K562 (cell line): ENCODE measurements around the gene ZNF629. TPM values are rescaled to one million over a fixed set of nuclear protein-coding genes. Genes with fewer than 3 reads are reported as not detected.

ENCODE experiments used
- CEBPB ChIP-seq: fragments of 450-650 bp; IDR thresholded peaks from 2 replicates; pipeline ENCODE4 v1.6.1; 2016; ENCODE audit warnings: missing genetic modification characterization, missing compliant biosample characterization
- CHD2 ChIP-seq: IDR thresholded peaks from 2 replicates; pipeline ENCODE4 v1.6.1; 2011; ENCODE audit warnings: low read depth, low read length
- HCFC1 ChIP-seq: IDR thresholded peaks from 2 replicates; pipeline ENCODE4 v1.6.1; 2012; ENCODE audit warnings: low read depth, low read length, improper control_type of control experiment
- MTA3 ChIP-seq: fragments of 450-650 bp; formaldehyde crosslinking; IDR thresholded peaks from 2 replicates; pipeline ENCODE4 v1.6.1; 2017; ENCODE audit warnings: mild to moderate bottlenecking, borderline replicate concordance
- MYC ChIP-seq, 2 experiments: fragments of 250-450 bp in 1 of 2; sonication (Bioruptor Pico) in 1 of 2; IDR thresholded peaks; 2 replicates each; pipeline versions ENCODE4 v1.5.1 to v1.6.1; 2012 to 2021; ENCODE audit warnings: low read depth in 2 of 2, borderline replicate concordance in 1 of 2, improper control_type of control experiment in 1 of 2, low read length in 1 of 2, mild to moderate bottlenecking in 1 of 2, moderate library complexity in 1 of 2
- PHF8 ChIP-seq: fragments of 200-600 bp; sonication (generic); IDR thresholded peaks from 2 replicates; pipeline ENCODE4 v1.6.1; 2012; ENCODE audit warnings: mixed run types, mild to moderate bottlenecking, inconsistent platforms, low read length, moderate library complexity, borderline replicate concordance
- POLR2H ChIP-seq: IDR thresholded peaks from 2 replicates; pipeline ENCODE4 v1.6.1; 2016; ENCODE audit warnings: missing genetic modification characterization, low read depth, mild to moderate bottlenecking, control low read depth, missing compliant biosample characterization, moderate library complexity
- RBM22 ChIP-seq: fragments of 200-400 bp; formaldehyde crosslinking; IDR thresholded peaks from 2 replicates; pipeline ENCODE4 v1.6.1; 2018; ENCODE audit warnings: low read length, low read depth; ENCODE audit not compliant: poor library complexity, severe bottlenecking
- RCOR1 ChIP-seq, 2 experiments: IDR thresholded peaks; 2 replicates each; pipeline ENCODE4 v1.6.1; 2012; ENCODE audit warnings: low read depth in 2 of 2, low read length in 2 of 2, borderline replicate concordance in 1 of 2, improper control_type of control experiment in 1 of 2
- ZBTB11 ChIP-seq, 3 experiments: fragments of 200-800 bp in 1 of 3; fragments of 250-450 bp in 1 of 3; fragments of 450-650 bp in 1 of 3; sonication (Bioruptor Pico) in 1 of 3; sonication (Bioruptor generic) in 1 of 3; formaldehyde crosslinking in 1 of 3; IDR thresholded peaks; 2 replicates each; pipeline versions ENCODE4 v1.6.1 to v1.8.0; 2016 to 2022; ENCODE audit warnings: mild to moderate bottlenecking in 2 of 3, missing genetic modification characterization in 2 of 3, missing compliant biosample characterization in 1 of 3, moderate library complexity in 1 of 3
- ZNF3 ChIP-seq: fragments of 250-450 bp; sonication (Bioruptor Pico); IDR thresholded peaks from 2 replicates; pipeline ENCODE4 v1.5.0; 2021; ENCODE audit warnings: mild to moderate bottlenecking, moderate library complexity
- ZNF436 ChIP-seq: fragments of 250-450, 450-650 bp; sonication (Bioruptor Pico); formaldehyde crosslinking; IDR thresholded peaks from 2 replicates; pipeline ENCODE4 v1.7.0; 2020; ENCODE audit warnings: mild to moderate bottlenecking
- ZNF639 ChIP-seq, 2 experiments: fragments of 200-800 bp in 1 of 2; sonication (Bioruptor generic) in 1 of 2; sonication (generic) in 1 of 2; formaldehyde crosslinking in 1 of 2; IDR thresholded peaks in 1 of 2; conservative IDR thresholded peaks in 1 of 2; 2 replicates each; pipeline versions ENCODE4 v1.5.0 to v1.6.1; 2016 to 2020; ENCODE audit warnings: missing compliant biosample characterization in 1 of 2, missing genetic modification characterization in 1 of 2, missing genetic modification reagents in 1 of 2
- ZNF717 ChIP-seq: fragments of 250-450 bp; sonication (Bioruptor Pico); IDR thresholded peaks from 2 replicates; pipeline ENCODE4 v1.5.0; 2021
- polyA plus RNA-seq, 8 experiments: library from polyadenylated mRNA; depleted of rRNA in 4 of 8; stranded (reverse) in 5 of 8; unstranded in 3 of 8; fragments of >200 nt; fragmentation: Nextera tagmentation in 2 of 8; fragmentation: Illumina TruSeq in 1 of 8; extraction: Ambion mirVana in 2 of 8; extraction: Trizol in 1 of 8; gene quantifications; 2 replicates each; pipeline versions ENCODE4 v1.2.1 to v1.2.3, GENCODE V29; 2011 to 2014; ENCODE audit warnings: inconsistent platforms in 1 of 8, missing spikeins in 1 of 8
- total RNA-seq, 7 experiments: library from RNA; depleted of rRNA in 6 of 7; stranded (reverse); fragments of >200 nt in 6 of 7; fragmentation: Illumina TruSeq in 2 of 7; extraction: Trizol in 2 of 7; gene quantifications; 2 replicates each; pipeline versions ENCODE4 v1.2.1 to v1.2.3, GENCODE V29; 2011 to 2021; ENCODE audit warnings: low replicate concordance in 1 of 7
- TF ChIP-seq, protein P1 (sequence below): fragments of 250-450 bp; sonication (Bioruptor Pico); IDR thresholded peaks from 2 replicates; pipeline ENCODE4 v1.8.0; 2022; ENCODE audit warnings: moderate library complexity, mild to moderate bottlenecking, inconsistent platforms
- TF ChIP-seq, protein P2 (sequence below): sonication (generic); formaldehyde crosslinking; IDR thresholded peaks from 2 replicates; pipeline ENCODE4 v1.8.0; 2022; ENCODE audit warnings: mild to moderate bottlenecking, missing genetic modification reagents

ZNF629 gene
- total and polyA plus RNA-seq, 9 of the 15 experiments (the other 6 are each of a cell fraction or from before 2014, with no cell fraction given), result 0.44 to 18.8 (median 7.4) TPM

DNA sequence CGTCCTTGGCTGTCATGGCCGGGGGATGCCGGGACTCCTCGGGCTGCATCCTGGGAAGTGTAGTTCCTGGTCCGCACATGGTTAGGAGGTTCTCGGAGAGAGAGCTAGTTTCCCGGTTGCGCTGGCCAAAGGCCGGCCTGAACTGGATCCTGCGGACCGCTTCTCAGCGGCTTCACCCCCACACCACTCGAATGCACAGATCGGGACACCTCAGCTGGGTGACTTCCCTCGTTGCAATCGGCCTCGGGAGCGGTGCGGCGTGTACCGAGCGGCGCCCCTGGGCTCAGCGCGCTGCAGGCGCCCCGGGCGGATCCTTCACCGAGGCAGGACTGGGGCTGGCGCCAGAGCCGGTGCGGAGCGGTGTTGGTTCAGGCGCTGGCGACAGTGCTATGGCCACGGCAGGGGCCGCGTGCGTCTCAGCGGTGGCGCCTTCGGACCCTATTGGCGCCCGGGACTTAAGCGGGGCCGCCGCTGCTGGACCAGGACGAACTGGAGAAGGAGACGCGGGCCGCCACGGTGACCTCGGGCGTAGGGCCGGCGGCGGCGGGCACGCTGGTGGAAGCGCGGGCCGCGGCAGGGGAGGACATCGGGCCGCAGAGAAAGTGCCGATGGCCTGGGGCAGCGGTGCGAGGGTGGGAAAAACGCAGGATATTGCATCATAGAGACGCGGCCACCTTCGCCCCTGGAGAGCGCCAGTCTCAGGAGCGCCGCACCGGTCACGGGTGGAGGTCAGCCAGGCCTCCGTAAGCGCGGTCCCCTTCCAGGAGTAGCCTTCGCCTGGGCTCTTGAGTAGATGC, 11.4 kb downstream of the ZNF629 start (continued):
- TF ChIP-seq RBM22 (peak; percentile 95), PHF8 (peak; percentile 82; the same call in 1 of the 2 replicates), HCFC1 (peak; percentile 97), MTA3 (peak; percentile 84), CHD2 (peak; percentile 59), ZNF717 (0 out of 2 replicates have a peak, but pooled peaks have one; percentile 35), ZNF436 (CRISPR knock-in tag) (peak; percentile 67; the same call in 1 of the 2 replicates), ZBTB11 (CRISPR knock-in tag; IDR thresholded peaks at IDR 0.05) (peak in 2 of 3 experiments; percentile 24 to 89; a peak in 3 of 6 replicates), CEBPB (tag) (peak; percentile 96), ZNF3 (CRISPR knock-in tag) (no peak), ZNF639 (CRISPR knock-in tag; conservative IDR thresholded peaks at IDR 0.05 in 1 of 2, IDR thresholded peaks at IDR 0.05 in 1 of 2) (no peak), MYC (IDR thresholded peaks at IDR 0.05; ENCODE audit: low read depth, low read length) (peak; percentile 99), MYC (CRISPR knock-in tag; IDR thresholded peaks at IDR 0.05; ENCODE audit: borderline replicate concordance, low read depth) (peak; percentile 97; the same call in 1 of the 2 replicates), RCOR1 (IDR thresholded peaks at IDR 0.05; ENCODE audit: borderline replicate concordance in 1 of 2, low read depth in 2 of 2, low read length in 2 of 2) (0 out of 4 replicates have a peak, but pooled peaks of 1 of the 2 experiments have one; percentile 2), POLR2H (tag) (peak; percentile 84)
- TF ChIP-seq, protein P1, sequence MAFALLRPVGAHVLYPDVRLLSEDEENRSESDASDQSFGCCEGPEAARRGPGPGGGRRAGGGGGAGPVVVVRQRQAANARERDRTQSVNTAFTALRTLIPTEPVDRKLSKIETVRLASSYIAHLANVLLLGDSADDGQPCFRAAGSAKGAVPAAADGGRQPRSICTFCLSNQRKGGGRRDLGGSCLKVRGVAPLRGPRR, result no peak
- TF ChIP-seq, protein P2, sequence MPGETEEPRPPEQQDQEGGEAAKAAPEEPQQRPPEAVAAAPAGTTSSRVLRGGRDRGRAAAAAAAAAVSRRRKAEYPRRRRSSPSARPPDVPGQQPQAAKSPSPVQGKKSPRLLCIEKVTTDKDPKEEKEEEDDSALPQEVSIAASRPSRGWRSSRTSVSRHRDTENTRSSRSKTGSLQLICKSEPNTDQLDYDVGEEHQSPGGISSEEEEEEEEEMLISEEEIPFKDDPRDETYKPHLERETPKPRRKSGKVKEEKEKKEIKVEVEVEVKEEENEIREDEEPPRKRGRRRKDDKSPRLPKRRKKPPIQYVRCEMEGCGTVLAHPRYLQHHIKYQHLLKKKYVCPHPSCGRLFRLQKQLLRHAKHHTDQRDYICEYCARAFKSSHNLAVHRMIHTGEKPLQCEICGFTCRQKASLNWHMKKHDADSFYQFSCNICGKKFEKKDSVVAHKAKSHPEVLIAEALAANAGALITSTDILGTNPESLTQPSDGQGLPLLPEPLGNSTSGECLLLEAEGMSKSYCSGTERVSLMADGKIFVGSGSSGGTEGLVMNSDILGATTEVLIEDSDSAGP (CRISPR knock-in tag), result no peak; the same call in none of the 2 replicates
